GM19351 (cell line): ENCODE data around the gene CX3CL1.
A peak's percentile ranks its signal among the peaks of the same experiment; 100 is the strongest.

Source experiments
- ATAC-seq: cut with Tn5 transposase; IDR thresholded peaks from one replicate; pipeline ENCODE4 v1.9.1; 2021; ENCODE audit warnings: mild to moderate bottlenecking, moderate library complexity; ENCODE audit not compliant: unreplicated experiment

CX3CL1 gene

GRCh38 chr16:57403965-57404817 lies 31.9 kb downstream of the CX3CL1 start, which contains the start of gene CCL17:
Gene CCL17, plus strand, starts transcription at chr16:57404767. Its CDS starts 9,166 bp downstream, at chr16:57413933.
- no peak for ATAC-seq

DNA sequence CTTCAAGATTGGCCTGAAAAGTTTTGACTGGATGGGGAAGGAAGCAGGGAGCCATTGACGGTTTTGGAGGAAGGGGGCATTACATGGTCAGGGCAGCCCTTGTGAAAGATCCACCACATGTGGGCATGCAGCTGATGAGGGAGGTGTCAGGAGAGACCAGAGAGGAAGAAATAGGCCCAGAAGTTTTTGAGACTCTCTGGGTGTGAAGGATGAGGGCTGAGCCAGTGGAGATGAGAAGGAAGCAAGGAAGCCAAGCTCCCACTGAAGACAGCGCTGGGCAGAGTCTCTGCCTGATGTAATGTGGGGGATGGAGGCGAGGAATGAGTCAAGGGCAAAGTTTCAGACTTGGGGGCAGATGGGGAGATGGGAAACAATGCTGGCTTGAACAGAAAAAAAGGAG lies 32.8 kb downstream of the CX3CL1 start:
- no peak for ATAC-seq

DNA sequence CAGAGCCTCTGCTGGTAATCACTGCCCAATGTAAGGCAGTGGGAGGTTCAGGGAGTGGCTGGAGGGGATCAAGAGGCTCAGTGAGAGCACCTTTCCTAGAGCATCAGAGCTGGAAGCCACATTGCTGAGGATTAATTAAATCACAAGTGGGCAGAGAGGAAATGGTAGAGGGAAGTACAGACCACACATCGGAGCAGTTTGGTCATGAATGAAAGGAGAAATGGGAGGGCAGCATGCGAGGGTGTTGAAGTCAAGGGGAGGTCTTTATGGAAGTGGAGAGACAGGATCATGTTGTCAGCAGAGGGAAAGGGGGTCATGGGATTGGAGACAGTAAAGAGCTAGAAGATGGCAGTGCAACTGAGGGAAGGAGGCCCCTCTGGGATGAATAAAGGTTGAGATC lies 34.6 kb downstream of the CX3CL1 start:
- no peak for ATAC-seq

- no peak for ATAC-seq
Measured at GRCh38 chr16:57407521-57408353, 35.4 kb downstream of the CX3CL1 start.

- ATAC-seq, result no peak
Measured at GRCh38 chr16:57409065-57409464, 36.8 kb downstream of the CX3CL1 start.

DNA sequence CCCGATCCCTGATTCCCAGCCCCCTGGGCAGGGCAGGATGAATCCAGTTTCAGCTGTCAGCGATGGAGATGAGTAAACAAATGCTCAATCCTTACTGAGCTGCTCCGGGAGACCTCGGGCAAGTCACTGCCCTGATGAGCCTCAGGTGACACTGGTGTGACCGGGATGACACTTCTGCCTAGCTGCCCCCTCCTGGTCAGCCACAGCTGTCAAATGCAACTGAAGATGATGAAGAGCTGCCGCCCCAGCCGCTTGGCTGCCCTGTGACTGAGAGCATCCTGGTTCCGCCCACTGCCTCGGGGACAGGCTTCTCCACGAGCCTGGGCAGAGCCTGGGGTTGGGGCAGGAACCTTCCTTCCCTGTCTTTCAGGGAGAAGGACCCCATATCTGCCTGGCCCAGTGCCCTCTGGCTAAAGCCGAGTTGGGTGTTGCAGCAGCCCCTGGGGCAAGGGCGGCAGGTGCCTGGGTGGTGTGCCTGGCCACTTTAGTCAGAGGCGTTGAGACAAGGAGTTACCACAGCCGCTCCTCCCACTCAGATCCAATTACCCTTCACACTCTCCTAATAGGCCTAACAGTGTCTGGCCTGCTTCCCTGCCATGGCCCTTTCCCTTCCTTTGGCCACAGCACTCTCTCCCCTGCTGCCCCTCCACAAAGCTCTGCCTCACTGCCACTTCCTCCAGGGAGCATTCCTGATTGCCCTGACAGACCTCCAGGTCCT lies 37.7 kb downstream of the CX3CL1 start:
- no peak for ATAC-seq

GRCh38 chr16:57411362-57411976 lies 39.2 kb downstream of the CX3CL1 start:
- no peak for ATAC-seq

GRCh38 chr16:57412584-57412983 lies 40.3 kb downstream of the CX3CL1 start:
- ATAC-seq, result no peak

DNA sequence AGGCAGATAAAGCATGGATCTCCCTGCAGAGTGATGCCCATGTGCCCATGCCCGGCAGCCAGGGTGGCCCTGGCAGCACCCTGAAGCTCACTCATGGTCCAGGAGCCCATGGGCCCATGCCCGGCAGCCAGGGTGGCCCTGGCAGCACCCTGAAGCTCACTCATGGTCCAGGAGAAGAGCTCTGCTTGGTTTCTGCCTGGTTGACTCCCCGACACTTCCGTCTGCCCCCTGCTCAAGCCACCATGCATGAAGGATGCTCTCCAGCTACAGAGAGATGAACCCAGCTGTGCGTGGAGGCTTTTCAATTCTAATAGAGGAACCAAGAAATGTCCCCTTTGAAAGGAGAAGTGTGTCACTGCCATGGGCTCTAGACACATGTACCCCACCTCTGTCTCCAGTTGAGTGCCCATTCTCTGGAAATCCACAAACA lies 41.0 kb downstream of the CX3CL1 start:
- ATAC-seq, result peak; percentile 84

- peak; percentile 12 for ATAC-seq
Measured at GRCh38 chr16:57413733-57414132, 41.4 kb downstream of the CX3CL1 start.

GRCh38 chr16:57416084-57416483 lies 43.8 kb downstream of the CX3CL1 start:
- no peak for ATAC-seq

DNA sequence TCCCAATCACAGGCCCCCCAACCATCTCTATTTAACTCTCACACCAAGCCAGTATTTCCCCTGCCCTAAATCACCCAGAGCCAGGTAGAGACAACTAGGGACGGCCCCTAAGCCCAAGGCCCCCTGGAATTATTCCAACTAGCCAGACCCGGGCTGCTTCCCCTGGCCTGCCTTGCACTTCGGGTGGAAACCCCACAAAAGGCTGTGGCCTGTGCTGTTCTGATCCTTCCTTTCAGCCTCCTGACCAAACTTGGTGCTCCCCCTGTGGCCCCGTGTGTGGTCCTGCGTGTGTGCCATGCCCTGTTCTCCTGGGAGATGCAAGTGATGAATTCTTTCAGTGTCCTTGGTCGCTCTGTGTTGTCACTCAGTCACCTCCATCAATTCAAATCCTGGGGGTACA lies 47.2 kb downstream of the CX3CL1 start:
- no peak for ATAC-seq

DNA sequence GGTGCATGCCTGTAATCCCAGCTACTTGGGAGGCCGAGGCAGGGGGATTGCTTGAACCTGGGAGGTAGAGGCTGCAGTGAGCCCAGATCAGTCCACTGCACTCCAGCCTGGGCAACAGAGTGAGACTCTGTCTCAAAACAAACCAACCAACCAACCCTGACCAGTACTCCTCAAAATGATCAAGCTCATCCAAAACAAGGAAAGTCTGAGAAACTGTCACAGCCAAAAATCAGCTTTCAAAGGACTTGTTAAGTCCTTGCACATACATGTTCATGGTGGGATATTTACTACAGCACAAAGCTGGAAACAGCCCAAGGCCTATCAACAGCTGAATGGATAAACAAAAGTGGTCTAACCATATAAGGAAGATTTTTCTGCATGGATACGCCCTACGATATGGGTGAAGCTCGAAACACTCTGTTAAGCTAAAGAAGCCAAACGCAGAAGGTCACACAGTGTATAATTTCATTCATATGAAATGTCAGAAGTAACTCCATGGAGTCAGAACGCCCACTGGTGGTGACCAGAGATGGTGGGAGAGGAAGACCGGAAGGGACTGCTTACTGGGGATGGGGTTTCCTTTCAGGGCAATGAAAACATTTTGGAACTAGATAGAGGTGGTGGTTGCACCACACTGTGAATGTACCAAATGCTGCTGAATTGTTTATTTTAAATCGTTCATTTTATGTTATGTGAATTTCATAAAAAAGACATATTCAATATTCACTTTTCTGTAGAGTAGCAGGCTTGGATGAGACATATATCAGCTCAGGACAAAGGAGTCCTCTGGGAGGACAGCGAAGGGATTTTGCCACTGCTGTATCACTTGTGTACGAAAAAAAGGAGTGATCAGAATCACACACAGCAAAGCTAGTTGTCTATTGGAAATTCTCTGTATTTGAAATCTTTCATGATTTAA lies 50.0 kb downstream of the CX3CL1 start:
- no peak for ATAC-seq

- no peak for ATAC-seq
Measured at GRCh38 chr16:57423152-57423551, 50.9 kb downstream of the CX3CL1 start.

DNA sequence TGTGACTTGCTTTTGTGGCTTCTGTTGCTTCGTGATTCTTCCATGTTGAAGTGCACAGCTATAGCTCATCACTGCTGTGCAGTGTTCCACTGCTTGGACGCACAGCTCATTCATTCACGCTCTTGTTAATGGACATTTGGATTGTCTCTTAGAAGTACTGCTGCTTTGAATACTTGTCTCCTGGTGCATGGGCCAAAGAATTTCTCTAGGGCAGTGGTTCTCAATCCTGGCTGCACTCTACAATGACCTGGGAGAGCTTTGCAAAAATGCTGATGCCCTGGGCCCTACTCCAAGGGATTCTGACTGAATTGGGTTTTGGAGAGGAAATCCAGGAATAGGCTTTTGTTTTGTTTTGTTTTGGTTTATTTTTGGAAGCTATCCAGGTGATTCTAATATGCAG lies 52.3 kb downstream of the CX3CL1 start:
- no peak for ATAC-seq

DNA sequence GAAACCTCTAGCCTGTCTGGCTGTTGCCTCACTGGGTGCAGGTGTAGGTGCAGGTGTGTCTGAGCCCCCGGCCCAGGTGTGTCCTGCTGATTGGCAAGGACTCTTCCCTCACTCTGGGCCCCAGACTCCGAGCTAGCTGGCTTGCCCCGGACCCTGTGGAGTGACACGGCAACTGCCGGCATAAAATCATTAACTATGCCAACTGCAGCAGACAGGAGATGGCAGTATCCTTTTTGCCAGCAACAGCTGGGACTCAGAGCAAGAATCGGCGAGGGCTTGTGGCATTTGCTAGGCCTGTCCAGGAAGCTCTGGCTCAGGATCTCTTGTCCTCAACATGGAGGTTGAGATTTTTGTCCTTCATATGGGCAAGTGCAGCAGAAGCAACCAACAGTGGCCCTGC lies 54.1 kb downstream of the CX3CL1 start:
- ATAC-seq, result no peak

DNA sequence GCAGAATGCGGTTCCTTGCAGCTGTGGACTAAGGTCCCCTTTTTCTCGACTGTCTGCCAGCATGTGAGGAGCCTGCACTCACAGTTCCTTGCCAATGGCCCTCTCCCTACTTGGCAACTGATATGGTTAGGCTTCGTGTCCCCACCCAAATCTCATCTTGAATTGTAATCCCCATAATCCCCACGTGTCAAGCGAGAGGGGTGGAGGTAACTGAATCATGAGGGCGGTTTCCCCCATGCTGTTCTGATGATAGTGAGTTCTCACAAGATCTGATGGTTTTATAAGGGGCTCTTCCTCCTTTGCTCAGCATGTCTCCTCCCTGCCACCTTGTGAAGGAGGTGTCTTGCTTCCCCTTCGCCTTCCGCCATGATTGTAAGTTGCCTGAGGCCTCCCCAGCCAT lies 55.0 kb downstream of the CX3CL1 start:
- ATAC-seq, result no peak

- ATAC-seq, result no peak
Measured at GRCh38 chr16:57427824-57428223, 55.5 kb downstream of the CX3CL1 start.

- ATAC-seq, result no peak
Measured at GRCh38 chr16:57430955-57431354, 58.7 kb downstream of the CX3CL1 start.

DNA sequence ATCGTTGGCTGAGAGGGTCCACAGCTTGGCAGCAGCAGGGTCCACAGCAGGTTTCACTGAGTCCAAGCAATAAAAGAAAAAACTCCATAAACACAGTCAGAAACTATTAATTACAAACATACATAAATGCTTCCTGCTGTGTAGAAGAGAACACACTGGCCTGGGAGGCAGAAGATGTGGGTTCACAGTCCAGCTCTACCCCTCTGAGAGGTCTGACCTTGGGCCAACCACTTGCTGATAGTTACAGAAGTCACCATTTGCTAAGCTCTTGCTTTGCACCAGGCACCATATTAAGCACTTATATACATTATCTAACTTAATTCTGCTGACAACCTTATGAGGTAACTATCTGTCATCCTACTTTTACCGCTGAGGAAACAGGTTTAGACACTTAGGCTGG lies 60.2 kb downstream of the CX3CL1 start:
- no peak for ATAC-seq
